ENCODE measurements around the gene CKM. TPM values are rescaled to one million over a fixed set of nuclear protein-coding genes. Genes with fewer than 3 reads are reported as not detected.

Gene CKM
- total and polyA plus RNA-seq, 2 donors (not counting 3 experiments of a cell fraction or from before 2014, with no cell fraction given), result not detected

GRCh38 chr19:45275370-45275971 lies 47.2 kb downstream of the CKM start:
- no peak overlapping the region for H3K4me2 ChIP-seq (ENCODE audit: insufficient read depth, low read length)
- TF ChIP-seq POLR2A (IDR thresholded peaks at IDR 0.05; ENCODE audit: low read depth, low read length) (no peak), GATA2 (IDR thresholded peaks at IDR 0.05; ENCODE audit: insufficient read depth, insufficient read length, low read depth, low read length) (no peak), FOS (IDR thresholded peaks at IDR 0.05; ENCODE audit: borderline replicate concordance, insufficient read depth, low read length) (no peak), POLR2AphosphoS5 (IDR thresholded peaks at IDR 0.05; ENCODE audit: insufficient read depth, low read depth, low read length) (no peak), MAX (IDR thresholded peaks at IDR 0.05; ENCODE audit: insufficient read depth, insufficient read length) (no peak), CTCF (IDR thresholded peaks at IDR 0.05; ENCODE audit: extremely low read depth in 1 of 2, insufficient read depth in 1 of 2, low read depth in 1 of 2, low read length in 2 of 2) (no peak), EZH2 (IDR thresholded peaks at IDR 0.05; ENCODE audit: borderline replicate concordance, low read depth, low read length, severe bottlenecking) (no peak), JUN (IDR thresholded peaks at IDR 0.05; ENCODE audit: borderline replicate concordance, insufficient read depth, insufficient read length, low read depth) (no peak), MYC (IDR thresholded peaks at IDR 0.05; ENCODE audit: low read depth, low read length) (no peak)

More at GRCh38 chr19:45275370-45275971, 47.2 kb downstream of the CKM start:
- Histone ChIP-seq H3K9me1 (replicated peaks; ENCODE audit: control insufficient read depth, extremely low read depth, insufficient read depth, low read length) (no peaks in the 10 kb centered on the region), H3K9me3 (replicated peaks; ENCODE audit: control insufficient read depth, insufficient read depth, low read length) (no peaks in the 10 kb centered on the region), H3K27me3 (ENCODE audit: control insufficient read depth in 2 of 2, insufficient read depth in 2 of 2, low read length in 2 of 2) (no peaks in the 10 kb centered on the region), H3K79me2 (ENCODE audit: control insufficient read depth, insufficient read depth, low read length) (no peaks in the 10 kb centered on the region), H3K4me1 (ENCODE audit: control insufficient read depth, extremely low read depth, insufficient read depth, low read length) (peaks cover 23% of the 10 kb centered on the region), H3K27ac (ENCODE audit: insufficient read depth, low read depth, low read length) (no peak overlapping the region), H3K36me3 (ENCODE audit: control insufficient read depth in 2 of 2, extremely low read depth in 1 of 2, insufficient read depth in 2 of 2, low read length in 2 of 2) (peaks cover 0 to 24% of the 10 kb centered on the region in 2 experiments), H4K20me1 (replicated peaks; ENCODE audit: control insufficient read depth, extremely low read depth, insufficient read depth, low read length) (no peaks in the 10 kb centered on the region), H3K4me3 (replicated peaks in 1 of 3; ENCODE audit: insufficient read depth in 1 of 3, low read depth in 1 of 3, low read length in 3 of 3) (no peak overlapping the region), H2AFZ (ENCODE audit: low read depth, low read length) (no peak overlapping the region), H3K9ac (replicated peaks; ENCODE audit: extremely low read depth, insufficient read depth, low read length) (no peak overlapping the region)
- FAIRE-seq (no peak), DNase-seq (ENCODE audit: low read depth, low spot score) (no peak)
- ChIA-PET POLR2A (no interaction called here), CTCF (interaction anchor here (1.1 kb wide), 1 partner anchor 62 kb away, joined by 3 read pairs; no protein-coding TSS in a partner anchor)
- dilution Hi-C loops (cut with MboI; ENCODE audit: extremely low pct_ligation_motif_present, low sequenced_read_pairs), result no loop called here
- intact Hi-C loops (cut with micrococcal nuclease), result no loop called here
- no TSS peak for BruUV-seq (replicated peaks)
